HCT116 (cell line): ENCODE results near the gene USP2.

ENCODE experiments used
- EZH2 ChIP-seq: fragments of 200-600 bp; sonication (generic); IDR thresholded peaks from 2 replicates; pipeline ENCODE4 v1.6.1; 2017; ENCODE audit warnings: antibody characterized with exemption, mixed run types
- EZH2phosphoT487 ChIP-seq: fragments of 200-600 bp; IDR thresholded peaks from 2 replicates; pipeline ENCODE4 v1.6.1; 2018; ENCODE audit warnings: antibody characterized with exemption, borderline replicate concordance
- POLR2A ChIP-seq: IDR thresholded peaks from 2 replicates; pipeline ENCODE4 v1.7.0; 2011; ENCODE audit warnings: borderline replicate concordance; ENCODE audit not compliant: insufficient read depth, insufficient read length; ENCODE audit errors: extremely low read depth
- REST ChIP-seq: IDR thresholded peaks from 2 replicates; pipeline ENCODE4 v1.6.1; 2012; ENCODE audit warnings: low read depth
- SP1 ChIP-seq: IDR thresholded peaks from 2 replicates; pipeline ENCODE4 v1.6.1; 2012; ENCODE audit warnings: low read depth
- SRF ChIP-seq: IDR thresholded peaks from 2 replicates; pipeline ENCODE4 v1.6.1; 2012; ENCODE audit warnings: low read depth
- TCF7L2 ChIP-seq: IDR thresholded peaks from 2 replicates; pipeline ENCODE4 v1.7.0; 2011; ENCODE audit warnings: borderline replicate concordance, inconsistent platforms; ENCODE audit not compliant: insufficient read depth, insufficient read length; ENCODE audit errors: extremely low read depth
- YY1 ChIP-seq: IDR thresholded peaks from 2 replicates; pipeline ENCODE4 v1.6.1; 2011; ENCODE audit warnings: low read length, low read depth, moderate library complexity, mild to moderate bottlenecking; ENCODE audit not compliant: insufficient replicate concordance; ENCODE audit errors: extremely low read depth
- ZFX ChIP-seq: fragments of 450-650 bp; IDR thresholded peaks from 2 replicates; pipeline ENCODE4 v1.6.1; 2017
- ZNF274 ChIP-seq: fragments of 200-500 bp; sonication (Bioruptor generic); IDR thresholded peaks from 2 replicates; pipeline ENCODE4 v1.6.1; 2014; ENCODE audit warnings: mild to moderate bottlenecking, low read depth, low read length, inconsistent platforms
- TF ChIP-seq, protein P1 (sequence below), 3 experiments: fragments of 200-600 bp in 1 of 3; sonication (generic) in 1 of 3; IDR thresholded peaks in 2 of 3; conservative IDR thresholded peaks in 1 of 3; 2 replicates each; pipeline ENCODE4 v1.5.1; 2012 to 2017; ENCODE audit warnings: low read depth in 2 of 3, low read length in 2 of 3, antibody characterized with exemption in 1 of 3, borderline replicate concordance in 1 of 3, control low read depth in 1 of 3, mild to moderate bottlenecking in 1 of 3, mixed read lengths in 1 of 3, mixed run types in 1 of 3, moderate library complexity in 1 of 3; ENCODE audit not compliant: insufficient read depth in 1 of 3

DNA sequence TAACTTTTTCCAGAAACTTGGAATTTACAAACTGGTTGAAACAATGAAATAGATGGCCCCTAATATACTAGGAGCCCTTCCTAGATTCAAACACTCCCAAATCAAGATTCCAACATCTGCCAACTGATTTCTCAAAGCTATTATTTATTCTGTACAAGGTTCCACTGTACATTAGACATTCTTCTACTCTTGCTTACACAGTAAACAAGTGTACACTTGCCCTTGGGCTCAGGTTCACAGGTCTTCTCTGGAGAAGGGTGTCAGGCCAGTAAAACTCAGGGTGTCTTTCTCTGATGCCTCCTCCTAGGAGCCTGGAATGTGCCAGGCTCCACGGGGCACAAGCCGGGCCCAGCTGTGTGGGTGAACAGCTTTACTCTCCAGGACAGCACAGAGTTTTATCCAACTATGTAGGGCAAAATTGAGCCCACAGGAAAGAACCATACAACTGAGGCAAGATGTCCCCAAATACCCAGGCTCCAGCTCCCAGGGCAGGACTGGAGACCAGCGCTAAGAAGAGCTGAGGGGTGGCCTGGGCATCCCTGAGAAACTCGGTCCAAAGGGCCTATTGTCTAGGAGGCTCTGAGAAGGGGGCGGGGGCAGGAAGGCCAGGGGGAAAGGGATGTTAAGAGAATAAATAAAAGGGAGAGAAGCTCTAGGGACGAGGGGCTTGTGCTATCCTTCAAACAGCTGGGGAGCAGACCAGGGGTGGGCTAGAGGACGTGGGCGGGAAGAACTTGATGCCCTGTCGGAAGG is 26.2 kb downstream of the USP2 start:
- no peak for TF ChIP-seq REST
- TF ChIP-seq, protein P1, sequence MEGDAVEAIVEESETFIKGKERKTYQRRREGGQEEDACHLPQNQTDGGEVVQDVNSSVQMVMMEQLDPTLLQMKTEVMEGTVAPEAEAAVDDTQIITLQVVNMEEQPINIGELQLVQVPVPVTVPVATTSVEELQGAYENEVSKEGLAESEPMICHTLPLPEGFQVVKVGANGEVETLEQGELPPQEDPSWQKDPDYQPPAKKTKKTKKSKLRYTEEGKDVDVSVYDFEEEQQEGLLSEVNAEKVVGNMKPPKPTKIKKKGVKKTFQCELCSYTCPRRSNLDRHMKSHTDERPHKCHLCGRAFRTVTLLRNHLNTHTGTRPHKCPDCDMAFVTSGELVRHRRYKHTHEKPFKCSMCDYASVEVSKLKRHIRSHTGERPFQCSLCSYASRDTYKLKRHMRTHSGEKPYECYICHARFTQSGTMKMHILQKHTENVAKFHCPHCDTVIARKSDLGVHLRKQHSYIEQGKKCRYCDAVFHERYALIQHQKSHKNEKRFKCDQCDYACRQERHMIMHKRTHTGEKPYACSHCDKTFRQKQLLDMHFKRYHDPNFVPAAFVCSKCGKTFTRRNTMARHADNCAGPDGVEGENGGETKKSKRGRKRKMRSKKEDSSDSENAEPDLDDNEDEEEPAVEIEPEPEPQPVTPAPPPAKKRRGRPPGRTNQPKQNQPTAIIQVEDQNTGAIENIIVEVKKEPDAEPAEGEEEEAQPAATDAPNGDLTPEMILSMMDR (IDR thresholded peaks at IDR 0.05 in 2 of 3, conservative IDR thresholded peaks at IDR 0.05 in 1 of 3; ENCODE audit: borderline replicate concordance in 1 of 3, insufficient read depth in 1 of 3, low read depth in 2 of 3, low read length in 2 of 3) = no peak
- TF ChIP-seq EZH2phosphoT487 = no peak
- TF ChIP-seq POLR2A = no peak
- no peak for TF ChIP-seq SRF
- no peak for TF ChIP-seq TCF7L2
- no peak for TF ChIP-seq EZH2
- TF ChIP-seq YY1 = no peak
- no peak for TF ChIP-seq SP1
- no peak for TF ChIP-seq ZNF274
- no peak for TF ChIP-seq ZFX
